HCT116 (cell line): Measurements from ENCODE around the gene TCIRG1. TPM values are rescaled to one million over a fixed set of nuclear protein-coding genes. Genes with fewer than 3 reads are reported as not detected.

Source experiments
- ATAC-seq: fragments of 200-7000 bp; cut with Tn5 transposase; 2 replicates; pipeline ENCODE4 v1.9.1; 2020; ENCODE audit warnings: mild to moderate bottlenecking, moderate library complexity
- BruUV-seq: library from RNA; stranded (reverse); fragments of 400-500 nt; replicated peaks from 2 replicates; lab custom pipeline; 2021; lab: Mats Ljungman, UMichigan
- CTCF ChIA-PET: fragments of 300-600 bp; sonication (Branson Sonifier 250); formaldehyde crosslinking; loops from one replicate; lab custom pipeline; 2021; ENCODE audit warnings: antibody characterized with exemption; lab: Charles Lee
- POLR2A ChIA-PET: fragments of 300-600, 350-600 bp; sonication (Branson Sonifier 250); formaldehyde crosslinking; loops from one replicate; lab custom pipeline; 2021; ENCODE audit warnings: antibody characterized with exemption; lab: Charles Lee
- RAD21 ChIA-PET, 2 experiments: fragments of 300-600 bp; sonication (Branson Sonifier 250); formaldehyde crosslinking; loops; one replicate each; lab custom pipeline; 2023; ENCODE audit warnings: low total read pairs in 2 of 2; ENCODE audit not compliant: uncharacterized antibody in 2 of 2, unreplicated experiment in 2 of 2, low non-redundant PET in 1 of 2; lab: Charles Lee
- DNase-seq: peaks from one replicate; pipeline ENCODE4 v3.0.0-alpha.2; 2010; ENCODE audit warnings: low read depth, low spot score
- H2AFZ ChIP-seq: fragments of 200-600 bp; shearing (Covaris generic), sonication (generic); 2 replicates; pipeline ENCODE4 v1.6.1; 2017; ENCODE audit warnings: low read depth, mixed run types, mixed read lengths, antibody characterized with exemption, low read length; ENCODE audit not compliant: poor library complexity, severe bottlenecking
- H3K27ac ChIP-seq: 2 replicates; pipeline ENCODE4 v1.5.1; 2012; ENCODE audit warnings: low read depth, low read length
- H3K27me3 ChIP-seq: fragments of 200-600 bp; sonication (generic); 2 replicates; pipeline ENCODE4 v1.6.1; 2016; ENCODE audit warnings: mixed run types, low read length, mixed read lengths; ENCODE audit not compliant: insufficient read depth
- H3K36me3 ChIP-seq, 2 experiments: fragments of 200-500 bp in 1 of 2; fragments of 200-600 bp in 1 of 2; sonication (Bioruptor generic) in 1 of 2; sonication (generic) in 1 of 2; 2 replicates each; pipeline versions ENCODE4 v1.5.1 to v1.6.1; 2014 to 2016; ENCODE audit warnings: low read length in 2 of 2, inconsistent platforms in 1 of 2, mixed read lengths in 1 of 2, mixed run types in 1 of 2; ENCODE audit not compliant: insufficient read depth in 2 of 2, control insufficient read depth in 1 of 2
- H3K4me1 ChIP-seq, 2 experiments: fragments of 200-600 bp in 1 of 2; sonication (generic) in 1 of 2; 2 replicates each; pipeline versions ENCODE4 v1.5.1 to v1.6.1; 2012 to 2017; ENCODE audit warnings: low read length in 2 of 2, inconsistent platforms in 1 of 2, mild to moderate bottlenecking in 1 of 2, mixed read lengths in 1 of 2, mixed run types in 1 of 2, moderate library complexity in 1 of 2; ENCODE audit not compliant: insufficient read depth in 2 of 2, control insufficient read depth in 1 of 2
- H3K4me2 ChIP-seq: fragments of 200-600 bp; sonication (generic); 2 replicates; pipeline ENCODE4 v1.6.1; 2017; ENCODE audit warnings: mixed run types, low read length, mixed read lengths
- H3K4me3 ChIP-seq, 2 experiments: fragments of 200-600 bp in 1 of 2; sonication (generic) in 1 of 2; replicated peaks in 1 of 2; 2 replicates each; pipeline ENCODE4 v1.5.1; 2011 to 2016; ENCODE audit warnings: low read length in 2 of 2, control low read depth in 1 of 2, low read depth in 1 of 2, mild to moderate bottlenecking in 1 of 2, mixed read lengths in 1 of 2, mixed run types in 1 of 2
- H3K79me2 ChIP-seq: fragments of 200-600 bp; sonication (generic); 2 replicates; pipeline ENCODE4 v1.6.1; 2017; ENCODE audit warnings: mild to moderate bottlenecking, mixed run types, low read length, moderate library complexity, mixed read lengths; ENCODE audit not compliant: insufficient read depth
- H3K9ac ChIP-seq: fragments of 200-600 bp; sonication (generic); 2 replicates; pipeline ENCODE4 v1.6.1; 2016; ENCODE audit warnings: low read length, mixed read lengths
- H3K9me2 ChIP-seq: fragments of 200-600 bp; sonication (generic), shearing (Covaris generic); 2 replicates; pipeline ENCODE4 v1.6.1; 2017; ENCODE audit warnings: mixed run types, mild to moderate bottlenecking, moderate library complexity; ENCODE audit not compliant: insufficient read depth
- H3K9me3 ChIP-seq, 2 experiments: fragments of 200-500 bp in 1 of 2; fragments of 200-600 bp in 1 of 2; sonication (Bioruptor generic) in 1 of 2; sonication (generic) in 1 of 2; 2 replicates each; pipeline ENCODE4 v1.6.1; 2014 to 2017; ENCODE audit warnings: low read length in 2 of 2, mixed read lengths in 2 of 2, inconsistent platforms in 1 of 2, low read depth in 1 of 2, mild to moderate bottlenecking in 1 of 2, mixed run types in 1 of 2, moderate library complexity in 1 of 2; ENCODE audit not compliant: control insufficient read depth in 1 of 2, insufficient read depth in 1 of 2
- H4K20me1 ChIP-seq: fragments of 200-600 bp; sonication (generic), shearing (Covaris generic); 2 replicates; pipeline ENCODE4 v1.6.1; 2017; ENCODE audit warnings: mixed run types, mild to moderate bottlenecking, moderate library complexity; ENCODE audit not compliant: insufficient read depth
- ATF3 ChIP-seq: IDR thresholded peaks from 2 replicates; pipeline ENCODE4 v1.6.1; 2012
- CEBPB ChIP-seq: IDR thresholded peaks from 2 replicates; pipeline ENCODE4 v1.6.1; 2012; ENCODE audit warnings: low read depth
- CTCF ChIP-seq, 3 experiments: fragments of 200-600 bp in 1 of 3; sonication (generic) in 1 of 3; IDR thresholded peaks in 2 of 3; conservative IDR thresholded peaks in 1 of 3; 2 replicates each; pipeline ENCODE4 v1.5.1; 2012 to 2017; ENCODE audit warnings: low read depth in 2 of 3, low read length in 2 of 3, antibody characterized with exemption in 1 of 3, borderline replicate concordance in 1 of 3, control low read depth in 1 of 3, mild to moderate bottlenecking in 1 of 3, mixed read lengths in 1 of 3, mixed run types in 1 of 3, moderate library complexity in 1 of 3; ENCODE audit not compliant: insufficient read depth in 1 of 3
- EGR1 ChIP-seq: IDR thresholded peaks from 2 replicates; pipeline ENCODE4 v1.6.1; 2012; ENCODE audit warnings: low read depth
- ELF1 ChIP-seq: IDR thresholded peaks from 2 replicates; pipeline ENCODE4 v1.6.1; 2012; ENCODE audit warnings: low read depth, borderline replicate concordance
- EZH2 ChIP-seq: fragments of 200-600 bp; sonication (generic); IDR thresholded peaks from 2 replicates; pipeline ENCODE4 v1.6.1; 2017; ENCODE audit warnings: antibody characterized with exemption, mixed run types
- FOSL1 ChIP-seq: IDR thresholded peaks from 2 replicates; pipeline ENCODE4 v1.6.1; 2012; ENCODE audit warnings: low read depth
- JUND ChIP-seq: IDR thresholded peaks from 2 replicates; pipeline ENCODE4 v1.6.1; 2012
- POLR2A ChIP-seq: IDR thresholded peaks from 2 replicates; pipeline ENCODE4 v1.7.0; 2011; ENCODE audit warnings: borderline replicate concordance; ENCODE audit not compliant: insufficient read depth, insufficient read length; ENCODE audit errors: extremely low read depth
- RAD21 ChIP-seq: IDR thresholded peaks from 2 replicates; pipeline ENCODE4 v1.6.1; 2012; ENCODE audit warnings: low read depth, mild to moderate bottlenecking
- SIN3A ChIP-seq: IDR thresholded peaks from 2 replicates; pipeline ENCODE4 v1.6.1; 2012; ENCODE audit warnings: low read depth
- SP1 ChIP-seq: IDR thresholded peaks from 2 replicates; pipeline ENCODE4 v1.6.1; 2012; ENCODE audit warnings: low read depth
- SRF ChIP-seq: IDR thresholded peaks from 2 replicates; pipeline ENCODE4 v1.6.1; 2012; ENCODE audit warnings: low read depth
- YY1 ChIP-seq: IDR thresholded peaks from 2 replicates; pipeline ENCODE4 v1.6.1; 2011; ENCODE audit warnings: low read length, low read depth, moderate library complexity, mild to moderate bottlenecking; ENCODE audit not compliant: insufficient replicate concordance; ENCODE audit errors: extremely low read depth
- ZBTB33 ChIP-seq: IDR thresholded peaks from 2 replicates; pipeline ENCODE4 v1.6.1; 2011; ENCODE audit warnings: mild to moderate bottlenecking, low read length, moderate library complexity; ENCODE audit not compliant: insufficient replicate concordance; ENCODE audit errors: extremely low read depth
- ZNF274 ChIP-seq: fragments of 200-500 bp; sonication (Bioruptor generic); IDR thresholded peaks from 2 replicates; pipeline ENCODE4 v1.6.1; 2014; ENCODE audit warnings: mild to moderate bottlenecking, low read depth, low read length, inconsistent platforms
- intact Hi-C: fragments of 100-400 bp; cut with micrococcal nuclease; formaldehyde crosslinking; loops from 2 replicates; pipeline ENCODE4 v1.10.0; 2022
- total RNA-seq: library from RNA; stranded (reverse); gene quantifications from one replicate; pipeline ENCODE4 v1.2.1, GENCODE V29; 2021; ENCODE audit not compliant: unreplicated experiment
- TF ChIP-seq, protein P1 (sequence below): IDR thresholded peaks from 2 replicates; pipeline ENCODE4 v1.6.1; 2012

Gene TCIRG1
- total RNA-seq, 1 experiment from 2014 or later, result 101 TPM

DNA sequence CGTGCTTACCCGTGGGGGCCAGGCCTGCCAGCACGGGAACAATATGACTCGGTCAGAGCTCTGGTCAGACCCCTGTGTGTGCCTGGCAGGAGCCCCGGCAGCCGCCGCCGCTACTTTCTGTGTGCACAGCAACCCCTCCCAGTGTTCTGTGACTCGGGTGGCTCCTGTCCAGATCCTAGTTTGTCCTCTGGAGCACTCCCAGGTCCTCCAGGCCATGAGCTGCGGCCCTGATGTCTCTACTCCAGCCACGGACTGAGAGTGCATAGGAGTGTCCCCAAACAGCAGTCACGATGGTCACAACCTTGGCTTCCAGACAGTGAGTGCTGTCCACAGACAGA, 5.1 kb upstream of the TCIRG1 start:
- Histone ChIP-seq H3K27me3 (no peaks in the 10 kb centered on the region), H3K4me2 (no peak overlapping the region), H3K9me3 (peaks cover 0 to 5% of the 10 kb centered on the region in 2 experiments; a peak in 1 of 4 replicates), H3K27ac (no peak overlapping the region), H2AFZ (no peak overlapping the region), H3K9ac (no peak overlapping the region), H3K36me3 (peaks cover 4 to 20% of the 10 kb centered on the region in 2 experiments; a peak in 2 of 4 replicates), H3K9me2 (no peaks in the 10 kb centered on the region), H3K79me2 (peaks cover 33% of the 10 kb centered on the region), H3K4me1 (peaks cover 27 to 36% of the 10 kb centered on the region in 2 experiments), H4K20me1 (no peaks in the 10 kb centered on the region), H3K4me3 (no peak overlapping the region)
- POLR2A ChIA-PET, result no interaction called here
- BruUV-seq, result no TSS peak
- CTCF ChIA-PET, result no interaction called here
- ATAC-seq, result no peak
- TF ChIP-seq CTCF (IDR thresholded peaks at IDR 0.05 in 2 of 3, conservative IDR thresholded peaks at IDR 0.05 in 1 of 3; ENCODE audit: borderline replicate concordance in 1 of 3, insufficient read depth in 1 of 3, low read depth in 2 of 3, low read length in 2 of 3) (no peak), EZH2 (no peak), EGR1 (no peak), ZNF274 (no peak), CEBPB (no peak), JUND (no peak), YY1 (no peak), SP1 (no peak), ATF3 (no peak), SIN3A (no peak), SRF (no peak), ZBTB33 (no peak), ELF1 (no peak), FOSL1 (no peak), POLR2A (no peak), RAD21 (no peak)
- TF ChIP-seq, protein P1, sequence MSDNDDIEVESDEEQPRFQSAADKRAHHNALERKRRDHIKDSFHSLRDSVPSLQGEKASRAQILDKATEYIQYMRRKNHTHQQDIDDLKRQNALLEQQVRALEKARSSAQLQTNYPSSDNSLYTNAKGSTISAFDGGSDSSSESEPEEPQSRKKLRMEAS, result no peak
- intact Hi-C loops, result loop anchor here (10.0 kb wide), 1 partner anchor 91 kb away; the partner anchor contains the start of gene CHKA
- DNase-seq, result no peak
- RAD21 ChIA-PET, result no interaction called here
